GM10266 (cell line): ENCODE data around the gene HK2.
"Not testable (repeated sequence)": the region's sequence is repeated elsewhere in the genome, so short reads cannot be mapped to it uniquely, and the experiment has no call there.

Experiments
- DNase-seq: peaks from one replicate; pipeline ENCODE4 v3.0.0; 2012; ENCODE audit errors: extremely low spot score
- TF ChIP-seq, protein P1 (sequence below): IDR thresholded peaks from 2 replicates; pipeline ENCODE4 v1.5.1; 2012; ENCODE audit warnings: mild to moderate bottlenecking, low read depth; ENCODE audit not compliant: control insufficient read depth, insufficient read depth; ENCODE audit errors: missing control alignments

Gene HK2

DNA sequence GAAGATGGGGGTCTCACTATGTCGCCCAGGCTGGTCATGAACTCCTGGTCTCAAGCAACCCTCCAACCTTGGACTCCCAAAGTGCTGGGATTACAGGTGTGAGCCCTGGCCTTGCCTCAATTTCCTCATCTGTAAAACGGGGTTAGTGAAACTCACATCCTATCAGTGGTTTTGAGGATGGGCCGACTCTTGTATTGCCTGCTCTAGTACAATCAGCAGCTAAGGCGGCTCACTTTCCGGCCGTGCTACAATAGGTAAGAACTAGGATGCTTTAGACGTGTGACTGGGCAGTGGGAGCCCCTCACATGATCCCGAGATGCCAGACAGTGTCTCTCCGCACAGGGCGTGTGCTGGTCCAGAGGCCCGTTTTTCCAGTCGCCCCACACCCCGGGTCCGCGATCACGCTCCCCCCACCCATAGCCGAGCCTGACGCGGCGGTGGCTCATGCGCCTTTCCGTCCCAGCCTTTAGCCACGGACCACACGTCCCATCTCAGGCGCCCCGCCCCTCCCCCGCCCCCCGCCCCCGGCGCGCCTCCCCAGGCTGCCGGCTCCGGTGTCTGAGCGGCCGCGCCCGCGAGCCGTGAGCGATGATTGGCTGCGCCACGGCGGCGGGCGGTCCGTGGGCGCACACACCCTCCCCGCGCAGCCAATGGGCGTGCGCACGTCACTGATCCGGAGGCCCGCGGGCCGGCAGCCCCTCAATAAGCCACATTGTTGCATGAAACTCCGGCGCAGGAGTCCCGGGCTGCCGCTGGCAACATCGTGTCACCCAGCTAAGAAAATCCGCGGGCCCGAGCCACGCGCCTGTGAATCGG is at the start of gene HK2:
TSS of gene HK2 (plus strand) at position 710 of the 816 bp plus-strand sequence. CDS start 454 bp downstream, outside the sequence.
- peak; percentile 99 for DNase-seq
- TF ChIP-seq, protein P1, sequence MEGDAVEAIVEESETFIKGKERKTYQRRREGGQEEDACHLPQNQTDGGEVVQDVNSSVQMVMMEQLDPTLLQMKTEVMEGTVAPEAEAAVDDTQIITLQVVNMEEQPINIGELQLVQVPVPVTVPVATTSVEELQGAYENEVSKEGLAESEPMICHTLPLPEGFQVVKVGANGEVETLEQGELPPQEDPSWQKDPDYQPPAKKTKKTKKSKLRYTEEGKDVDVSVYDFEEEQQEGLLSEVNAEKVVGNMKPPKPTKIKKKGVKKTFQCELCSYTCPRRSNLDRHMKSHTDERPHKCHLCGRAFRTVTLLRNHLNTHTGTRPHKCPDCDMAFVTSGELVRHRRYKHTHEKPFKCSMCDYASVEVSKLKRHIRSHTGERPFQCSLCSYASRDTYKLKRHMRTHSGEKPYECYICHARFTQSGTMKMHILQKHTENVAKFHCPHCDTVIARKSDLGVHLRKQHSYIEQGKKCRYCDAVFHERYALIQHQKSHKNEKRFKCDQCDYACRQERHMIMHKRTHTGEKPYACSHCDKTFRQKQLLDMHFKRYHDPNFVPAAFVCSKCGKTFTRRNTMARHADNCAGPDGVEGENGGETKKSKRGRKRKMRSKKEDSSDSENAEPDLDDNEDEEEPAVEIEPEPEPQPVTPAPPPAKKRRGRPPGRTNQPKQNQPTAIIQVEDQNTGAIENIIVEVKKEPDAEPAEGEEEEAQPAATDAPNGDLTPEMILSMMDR: no peak

DNA sequence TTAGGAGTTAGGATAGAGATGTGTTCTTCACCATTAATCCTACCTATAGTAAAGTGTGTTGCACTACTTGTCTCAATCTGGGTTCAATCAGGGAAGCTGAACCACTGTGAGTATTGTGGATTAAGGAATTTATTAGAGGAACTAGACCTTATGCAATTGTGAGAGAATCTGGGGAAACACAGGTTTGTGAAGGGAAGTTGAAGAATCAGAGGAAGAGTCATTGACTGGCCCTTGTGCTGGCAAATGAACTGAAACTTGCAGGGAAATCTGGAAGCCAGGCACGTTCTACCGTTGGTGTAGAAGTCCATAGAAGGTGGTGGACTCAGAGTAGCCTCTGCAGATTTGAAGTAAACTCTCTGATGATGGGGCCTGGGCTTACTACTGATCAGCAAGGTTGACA is 44.7 kb upstream of the HK2 start:
- TF ChIP-seq, protein P1: no peak
- DNase-seq: no peak

DNA sequence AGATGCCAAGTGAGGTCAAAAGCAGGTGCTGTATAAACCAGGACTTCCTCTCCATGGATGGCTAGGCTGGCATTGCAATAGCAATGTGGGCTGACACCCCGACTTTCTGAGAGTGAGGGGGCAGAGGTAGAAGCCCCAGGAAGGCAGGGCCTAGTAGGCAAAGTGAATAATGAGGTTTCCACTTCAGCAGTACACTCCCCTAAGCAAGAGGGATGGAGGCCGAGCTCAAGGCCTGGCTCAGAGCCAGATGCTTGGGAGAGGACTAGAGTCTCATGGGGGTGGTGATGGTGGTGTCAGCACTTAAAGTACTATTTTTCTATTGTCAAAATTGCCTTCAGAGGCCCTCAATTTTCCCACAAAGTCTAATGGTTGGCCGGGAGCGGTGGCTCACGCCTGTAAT is 41.6 kb upstream of the HK2 start:
- no peak for DNase-seq
- TF ChIP-seq, protein P1: no peak

DNA sequence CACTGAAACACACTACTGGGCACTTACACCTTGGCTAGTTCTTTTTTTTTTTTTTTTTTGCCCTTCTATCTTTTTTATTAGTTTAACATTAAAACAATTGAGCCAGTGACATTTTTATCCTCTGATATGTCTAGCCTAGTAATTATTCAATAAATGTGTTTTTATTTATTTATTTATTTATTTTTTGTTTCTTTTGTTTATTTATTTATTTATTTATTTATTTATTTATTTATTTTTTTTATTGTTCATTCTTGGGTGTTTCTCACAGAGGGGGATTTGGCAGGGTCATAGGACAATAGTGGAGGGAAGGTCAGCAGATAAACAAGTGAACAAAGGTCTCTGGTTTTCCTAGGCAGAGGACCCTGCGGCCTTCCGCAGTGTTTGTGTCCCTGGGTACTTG is 39.0 kb upstream of the HK2 start:
- DNase-seq: not testable (repeated sequence)

DNA sequence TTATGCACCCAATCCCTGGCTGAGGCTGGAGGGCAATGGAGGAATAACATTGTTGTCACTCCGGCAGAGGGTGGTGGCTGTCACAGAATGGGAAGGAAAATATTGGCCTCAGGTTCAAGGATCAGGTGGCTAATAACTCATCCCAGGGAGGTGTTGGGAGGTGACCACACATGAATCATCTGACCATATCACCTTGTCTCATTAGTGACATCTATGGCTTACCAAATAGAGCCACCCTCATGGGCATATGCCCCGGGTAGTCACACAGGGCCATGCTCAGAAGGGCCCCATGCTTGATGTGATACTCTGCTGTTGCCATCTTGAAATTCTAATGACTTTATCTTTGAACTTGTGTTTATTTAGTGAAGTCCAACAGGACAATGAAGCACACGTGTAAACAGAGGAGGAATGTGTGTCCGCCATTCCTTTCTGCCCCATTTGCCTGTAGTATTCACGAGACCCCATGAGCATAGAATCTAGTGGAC is 27.5 kb upstream of the HK2 start:
- TF ChIP-seq, protein P1: no peak
- DNase-seq: no peak

DNA sequence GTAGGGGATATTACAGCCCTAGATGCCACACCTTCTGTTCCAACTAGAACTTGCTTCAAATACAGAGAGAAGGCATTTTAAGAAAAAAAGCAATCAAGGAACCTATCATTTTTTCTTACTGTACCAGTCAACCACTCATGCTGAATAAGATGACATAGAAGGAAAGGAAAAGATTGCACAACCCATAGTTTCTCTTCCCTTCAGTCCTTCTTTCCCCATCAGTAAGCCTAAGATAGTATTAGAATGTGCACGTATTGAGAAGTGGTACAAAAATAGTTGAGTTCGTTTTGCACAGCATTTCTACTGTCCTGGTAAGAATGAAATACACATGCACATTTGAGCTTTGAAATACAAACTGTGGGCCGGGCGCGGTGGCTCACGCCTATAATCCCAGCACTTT is 27.0 kb upstream of the HK2 start:
- no peak for DNase-seq

DNA sequence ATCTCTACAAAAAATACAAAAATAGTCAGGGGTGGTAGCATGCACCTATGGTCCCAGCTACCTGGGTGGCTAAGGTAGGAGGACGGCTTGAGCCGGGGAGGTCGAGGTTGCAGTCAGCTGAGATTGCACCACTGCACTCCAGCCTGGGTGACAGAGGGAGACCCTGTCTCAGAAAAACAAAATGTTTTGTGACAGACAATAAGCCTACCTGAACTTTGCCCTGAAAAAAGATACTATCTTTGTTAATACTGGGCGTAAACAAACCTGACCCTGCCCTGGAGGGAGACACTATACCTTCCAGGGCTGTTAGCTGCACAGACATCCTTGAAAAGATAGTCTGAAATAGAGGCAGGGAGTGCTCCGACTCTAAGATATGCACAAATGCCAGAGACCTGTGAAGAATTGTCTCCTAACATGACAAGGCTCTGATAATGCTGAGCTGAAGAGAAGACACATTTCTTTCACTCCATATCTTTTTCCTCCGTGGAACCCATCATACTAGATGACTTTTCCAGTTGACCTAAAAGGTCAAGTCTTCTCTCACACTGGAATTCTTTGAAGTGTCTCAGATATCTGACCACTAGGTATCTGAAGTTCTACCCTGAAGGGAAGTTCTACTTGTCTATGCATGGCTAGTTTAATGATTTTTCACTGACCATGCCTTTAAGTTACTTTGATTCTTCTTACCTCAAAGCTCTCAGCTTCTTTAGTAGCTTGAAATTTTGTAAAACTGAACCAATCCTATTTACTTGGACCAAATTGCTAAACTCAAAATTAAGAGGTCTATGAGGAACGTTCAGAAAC is 20.9 kb upstream of the HK2 start:
- no peak for DNase-seq
- TF ChIP-seq, protein P1: no peak

More for the DNA sequence above, 27.0 kb upstream of the HK2 start:
- TF ChIP-seq, protein P1: no peak
